DND-41 (cell line): ENCODE measurements around the gene ZC3H4.

ENCODE experiments used
- EZH2 ChIP-seq: IDR thresholded peaks from 3 replicates; pipeline ENCODE4 v1.6.1; 2012; ENCODE audit warnings: borderline replicate concordance, low read depth, mild to moderate bottlenecking, moderate library complexity, low read length, inconsistent platforms; ENCODE audit not compliant: severe bottlenecking
- TF ChIP-seq, protein P1 (sequence below): IDR thresholded peaks from 2 replicates; pipeline ENCODE4 v1.5.1; 2012; ENCODE audit warnings: borderline replicate concordance, low read length, moderate library complexity, mild to moderate bottlenecking; ENCODE audit not compliant: poor library complexity, severe bottlenecking; ENCODE audit errors: extremely low read depth

DNA sequence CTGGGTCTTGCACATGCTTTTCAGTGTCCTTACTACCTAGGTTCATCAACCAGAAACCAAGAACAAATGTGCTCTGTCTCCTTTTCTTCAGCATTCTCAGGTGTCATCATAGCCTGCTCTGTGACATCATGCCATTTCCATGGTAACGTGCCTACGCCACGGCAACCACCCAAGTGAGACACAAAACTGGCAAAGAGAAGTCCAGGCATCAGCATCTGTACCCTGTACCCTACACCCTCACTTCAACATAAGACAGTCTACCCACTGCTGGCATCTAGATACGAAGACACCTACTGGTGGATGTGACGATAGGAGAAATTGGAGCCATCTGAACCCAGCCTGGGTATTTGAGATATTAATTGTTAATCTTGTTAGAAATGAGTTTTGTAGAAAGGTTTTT, 13.3 kb downstream of the ZC3H4 start:
- TF ChIP-seq, protein P1, sequence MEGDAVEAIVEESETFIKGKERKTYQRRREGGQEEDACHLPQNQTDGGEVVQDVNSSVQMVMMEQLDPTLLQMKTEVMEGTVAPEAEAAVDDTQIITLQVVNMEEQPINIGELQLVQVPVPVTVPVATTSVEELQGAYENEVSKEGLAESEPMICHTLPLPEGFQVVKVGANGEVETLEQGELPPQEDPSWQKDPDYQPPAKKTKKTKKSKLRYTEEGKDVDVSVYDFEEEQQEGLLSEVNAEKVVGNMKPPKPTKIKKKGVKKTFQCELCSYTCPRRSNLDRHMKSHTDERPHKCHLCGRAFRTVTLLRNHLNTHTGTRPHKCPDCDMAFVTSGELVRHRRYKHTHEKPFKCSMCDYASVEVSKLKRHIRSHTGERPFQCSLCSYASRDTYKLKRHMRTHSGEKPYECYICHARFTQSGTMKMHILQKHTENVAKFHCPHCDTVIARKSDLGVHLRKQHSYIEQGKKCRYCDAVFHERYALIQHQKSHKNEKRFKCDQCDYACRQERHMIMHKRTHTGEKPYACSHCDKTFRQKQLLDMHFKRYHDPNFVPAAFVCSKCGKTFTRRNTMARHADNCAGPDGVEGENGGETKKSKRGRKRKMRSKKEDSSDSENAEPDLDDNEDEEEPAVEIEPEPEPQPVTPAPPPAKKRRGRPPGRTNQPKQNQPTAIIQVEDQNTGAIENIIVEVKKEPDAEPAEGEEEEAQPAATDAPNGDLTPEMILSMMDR, result no peak
- no peak for TF ChIP-seq EZH2
